ENCODE results near the gene FBLN5. TPM values are rescaled to one million over a fixed set of nuclear protein-coding genes. Genes with fewer than 3 reads are reported as not detected.

Gene FBLN5
- total RNA-seq, 4 donors from 2014 or later, result 109 to 215 (median 186) TPM

GRCh38 chr14:91985008-91985407 is 37.5 kb upstream of the FBLN5 start:
- Histone ChIP-seq H3K9me3 (no peaks in the 10 kb centered on the region), H3K36me3 (peaks cover 0 to 34% (median 7%) of the 10 kb centered on the region in 3 donors), H3K27ac (no peak overlapping the region), H3K4me1 (peaks cover 0 to 26% (median 0%) of the 10 kb centered on the region in 4 donors), H3K27me3 (no peaks in the 10 kb centered on the region), H3K4me3 (no peak overlapping the region)
- DNase-seq (ENCODE audit: low spot score in 2 of 2), result no peak
- TF ChIP-seq POLR2A (IDR thresholded peaks at IDR 0.05), result no peak
- no peak for TF ChIP-seq EP300 (IDR thresholded peaks at IDR 0.05)
- WGBS, 2 donors, result 81 to 82% methylated on average over 4 of the region's 4 CpGs

DNA sequence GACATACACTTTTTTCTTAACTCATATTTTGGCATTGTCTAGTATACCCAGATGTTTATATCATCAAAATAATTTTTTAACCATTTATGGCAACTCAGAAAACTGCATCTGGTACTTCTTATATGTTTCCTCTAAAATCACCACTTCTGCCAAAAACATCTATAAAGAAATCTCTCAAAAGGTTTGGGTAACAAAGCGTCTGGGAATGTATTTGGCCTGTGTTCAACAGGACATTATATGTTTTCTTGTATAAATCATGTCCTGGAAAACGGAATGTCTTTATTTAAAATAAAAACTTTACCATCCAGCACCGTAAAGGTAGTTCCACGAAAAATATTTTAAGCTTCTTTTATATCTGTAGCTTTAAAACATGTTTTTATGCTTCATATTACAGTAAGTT is 36.1 kb upstream of the FBLN5 start:
- 62 to 72% methylated on average over 4 of the region's 4 CpGs for WGBS, 2 donors
- DNase-seq (ENCODE audit: low spot score in 2 of 2), result no peak
- Histone ChIP-seq H3K9me3 (no peaks in the 10 kb centered on the region), H3K36me3 (peaks cover 0 to 34% (median 7%) of the 10 kb centered on the region in 3 donors), H3K27me3 (no peaks in the 10 kb centered on the region), H3K4me3 (no peak overlapping the region), H3K4me1 (peaks cover 0 to 28% (median 0%) of the 10 kb centered on the region in 4 donors), H3K27ac (no peak overlapping the region)
- TF ChIP-seq POLR2A (IDR thresholded peaks at IDR 0.05), result no peak
- TF ChIP-seq CTCF (IDR thresholded peaks at IDR 0.05), result no peak
- TF ChIP-seq EP300 (IDR thresholded peaks at IDR 0.05), result no peak

DNA sequence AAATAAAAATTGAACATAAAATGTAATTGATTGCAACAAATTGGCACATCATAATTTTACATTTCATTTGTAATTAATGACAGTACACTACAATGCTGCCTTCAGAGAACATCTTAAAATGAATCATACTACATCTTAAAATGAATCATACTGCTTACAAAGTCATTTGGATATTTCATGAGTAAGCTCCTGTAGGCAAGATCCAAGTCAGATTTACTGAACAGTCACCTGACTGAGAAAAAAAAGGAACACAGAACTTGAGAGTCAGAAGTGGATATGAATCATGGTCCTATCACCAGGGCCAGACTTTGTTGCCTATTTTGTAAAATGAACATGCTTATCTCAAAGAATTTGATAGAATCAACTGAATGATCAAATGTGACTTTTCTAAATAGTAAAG is 32.7 kb upstream of the FBLN5 start:
- TF ChIP-seq EP300 (IDR thresholded peaks at IDR 0.05), result peak in 1 of 2 donors; percentile 49
- TF ChIP-seq CTCF (IDR thresholded peaks at IDR 0.05), result no peak
- no peak for TF ChIP-seq POLR2A (IDR thresholded peaks at IDR 0.05)
- Histone ChIP-seq H3K4me3 (no peak overlapping the region), H3K36me3 (peaks cover 0 to 32% (median 0%) of the 10 kb centered on the region in 3 donors), H3K27ac (no peak overlapping the region), H3K9me3 (no peaks in the 10 kb centered on the region), H3K27me3 (no peaks in the 10 kb centered on the region), H3K4me1 (peaks cover 0 to 12% (median 0%) of the 10 kb centered on the region in 4 donors)
- DNase-seq (ENCODE audit: low spot score in 2 of 2), result no peak

- Histone ChIP-seq H3K27ac (no peak overlapping the region), H3K4me3 (no peak overlapping the region), H3K36me3 (peaks cover 0 to 42% (median 0%) of the 10 kb centered on the region in 3 donors), H3K4me1 (peaks cover 0 to 8% (median 0%) of the 10 kb centered on the region in 4 donors), H3K27me3 (no peaks in the 10 kb centered on the region), H3K9me3 (no peaks in the 10 kb centered on the region)
- 86 to 90% methylated on average over 5 of the region's 5 CpGs for WGBS, 2 donors
- no peak for DNase-seq (ENCODE audit: low spot score in 2 of 2)
- no peak for TF ChIP-seq CTCF (IDR thresholded peaks at IDR 0.05)
- no peak for TF ChIP-seq POLR2A (IDR thresholded peaks at IDR 0.05)
- no peak for TF ChIP-seq EP300 (IDR thresholded peaks at IDR 0.05)
Measured at GRCh38 chr14:91977884-91978283, 30.4 kb upstream of the FBLN5 start.

DNA sequence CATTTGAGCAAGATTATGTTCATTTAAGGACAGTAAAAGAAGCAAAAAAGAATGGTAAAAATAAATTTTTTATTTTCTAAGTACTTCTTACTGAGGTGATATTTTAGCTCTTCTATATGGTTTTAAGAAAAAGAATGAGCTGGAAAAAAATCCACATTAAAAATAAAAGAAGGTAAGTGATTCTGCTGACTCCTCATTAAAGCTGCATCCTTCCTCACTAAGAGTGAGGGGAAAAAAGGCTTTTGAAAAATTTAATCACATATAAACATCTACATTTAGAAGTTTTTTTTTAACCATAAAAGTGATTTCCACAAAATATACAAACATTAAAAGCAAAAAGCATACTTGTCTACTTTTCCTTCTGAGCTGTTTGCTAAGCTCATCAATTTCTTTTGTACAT is 28.3 kb upstream of the FBLN5 start:
- DNase-seq (ENCODE audit: low spot score in 2 of 2), result no peak
- Histone ChIP-seq H3K36me3 (peaks cover 0 to 52% (median 0%) of the 10 kb centered on the region in 3 donors), H3K4me1 (peaks cover 0 to 8% (median 0%) of the 10 kb centered on the region in 4 donors), H3K27me3 (no peaks in the 10 kb centered on the region), H3K9me3 (no peaks in the 10 kb centered on the region), H3K4me3 (no peak overlapping the region), H3K27ac (no peak overlapping the region)
- TF ChIP-seq CTCF (IDR thresholded peaks at IDR 0.05) (no peak), EP300 (IDR thresholded peaks at IDR 0.05) (no peak), POLR2A (IDR thresholded peaks at IDR 0.05) (no peak)
